ENCODE data around the gene LIPJ. TPM values are rescaled to one million over a fixed set of nuclear protein-coding genes. Genes with fewer than 3 reads are reported as not detected.
A peak's percentile ranks its signal among the peaks of the same experiment; 100 is the strongest.

The LIPJ gene
- polyA plus RNA-seq, 2 of the 4 experiments (the other 2 are of a cell fraction) = not detected

DNA sequence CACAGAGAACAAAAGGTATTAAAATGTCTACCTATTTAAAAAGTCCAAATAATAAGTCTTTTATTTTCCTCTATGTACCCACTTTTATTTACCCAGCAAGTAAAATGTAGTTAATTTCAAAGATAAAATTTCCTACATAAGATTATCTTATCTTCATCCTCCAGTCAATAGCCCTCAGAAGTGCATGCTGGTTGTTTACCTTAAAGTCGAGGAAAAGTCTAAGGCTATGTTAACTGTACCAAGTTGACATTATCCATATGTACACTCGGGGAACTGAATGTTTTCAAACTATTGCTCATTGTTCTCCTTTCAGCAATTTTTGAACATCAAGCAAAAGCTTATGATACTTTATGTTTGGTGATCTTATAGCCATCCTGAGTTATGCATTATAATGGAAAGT, 53.6 kb downstream of the LIPJ start (continued):
- TF ChIP-seq, protein P1, sequence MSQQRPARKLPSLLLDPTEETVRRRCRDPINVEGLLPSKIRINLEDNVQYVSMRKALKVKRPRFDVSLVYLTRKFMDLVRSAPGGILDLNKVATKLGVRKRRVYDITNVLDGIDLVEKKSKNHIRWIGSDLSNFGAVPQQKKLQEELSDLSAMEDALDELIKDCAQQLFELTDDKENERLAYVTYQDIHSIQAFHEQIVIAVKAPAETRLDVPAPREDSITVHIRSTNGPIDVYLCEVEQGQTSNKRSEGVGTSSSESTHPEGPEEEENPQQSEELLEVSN (IDR thresholded peaks at IDR 0.05; ENCODE audit: borderline replicate concordance, low read depth) = no peak
- TF ChIP-seq FOSL2 (IDR thresholded peaks at IDR 0.05) (no peak), FOSL2 (CRISPR knock-in tag; IDR thresholded peaks at IDR 0.05) (no peak), MYC (IDR thresholded peaks at IDR 0.05; ENCODE audit: borderline replicate concordance, low read length) (no peak)

DNA sequence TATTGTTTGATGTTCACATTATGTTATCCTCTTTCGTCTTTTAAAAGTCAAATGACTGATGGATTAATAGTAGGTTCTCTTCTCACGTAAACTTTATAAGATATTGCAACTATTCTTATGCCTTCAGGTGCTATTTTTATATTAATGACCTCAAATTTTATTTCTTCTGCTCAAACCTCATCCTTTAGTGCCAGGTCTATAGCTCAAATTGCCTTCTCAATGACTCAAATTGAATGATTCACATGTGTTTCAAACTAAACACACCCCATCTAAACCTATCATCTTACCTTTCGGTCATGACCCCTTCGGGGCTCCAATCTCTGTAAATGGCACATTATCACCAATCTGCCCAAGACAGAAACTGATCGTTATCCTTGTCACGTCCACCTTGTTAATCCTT, 55.6 kb downstream of the LIPJ start:
- no peak for DNase-seq (ENCODE audit: low read depth in 1 of 2, low spot score in 1 of 2)
- peaks cover 13% of the 10 kb centered on the region; the same call in 2 of the 3 replicates for H3K9me3 ChIP-seq
- WGBS (ENCODE audit: missing lambda C conversion rate) = 89% methylated on average over 6 of the region's 6 CpGs
- ChIA-PET POLR2A (no interaction called here), CTCF (no interaction called here)
- H3K4me3 ChIP-seq = no peak overlapping the region
- H3K4me1 ChIP-seq = peaks cover 13% of the 10 kb centered on the region
- no peak for FAIRE-seq
- ATAC-seq = no peak
- no peak overlapping the region for H3K4me2 ChIP-seq
- TF ChIP-seq, protein P2, sequence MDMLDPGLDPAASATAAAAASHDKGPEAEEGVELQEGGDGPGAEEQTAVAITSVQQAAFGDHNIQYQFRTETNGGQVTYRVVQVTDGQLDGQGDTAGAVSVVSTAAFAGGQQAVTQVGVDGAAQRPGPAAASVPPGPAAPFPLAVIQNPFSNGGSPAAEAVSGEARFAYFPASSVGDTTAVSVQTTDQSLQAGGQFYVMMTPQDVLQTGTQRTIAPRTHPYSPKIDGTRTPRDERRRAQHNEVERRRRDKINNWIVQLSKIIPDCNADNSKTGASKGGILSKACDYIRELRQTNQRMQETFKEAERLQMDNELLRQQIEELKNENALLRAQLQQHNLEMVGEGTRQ (IDR thresholded peaks at IDR 0.05) = no peak
- TF ChIP-seq ESRRA (IDR thresholded peaks at IDR 0.05; ENCODE audit: borderline replicate concordance, low read length) (no peak), SMC3 (IDR thresholded peaks at IDR 0.05) (no peak), MYC (IDR thresholded peaks at IDR 0.05; ENCODE audit: borderline replicate concordance, low read length) (no peak), HOXB13 (CRISPR knock-in tag; IDR thresholded peaks at IDR 0.05; ENCODE audit: low read depth) (no peak), RNF2 (IDR thresholded peaks at IDR 0.05; ENCODE audit: borderline replicate concordance, low read depth) (no peak), EP300 (IDR thresholded peaks at IDR 0.05) (no peak), POLR2A (IDR thresholded peaks at IDR 0.05; ENCODE audit: low read length) (no peak), CHD2 (IDR thresholded peaks at IDR 0.05; ENCODE audit: low read length, partially characterized antibody) (no peak), FOSL2 (IDR thresholded peaks at IDR 0.05) (no peak), FOSL2 (CRISPR knock-in tag; IDR thresholded peaks at IDR 0.05) (no peak)
- TF ChIP-seq, protein P1 (IDR thresholded peaks at IDR 0.05; ENCODE audit: borderline replicate concordance, low read depth) = no peak
- TF ChIP-seq, protein P3, sequence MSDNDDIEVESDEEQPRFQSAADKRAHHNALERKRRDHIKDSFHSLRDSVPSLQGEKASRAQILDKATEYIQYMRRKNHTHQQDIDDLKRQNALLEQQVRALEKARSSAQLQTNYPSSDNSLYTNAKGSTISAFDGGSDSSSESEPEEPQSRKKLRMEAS (IDR thresholded peaks at IDR 0.05) = no peak
- H3K27ac ChIP-seq = peak overlapping the region in 1 of 2 experiments; percentile 46; a peak in 2 of 6 replicates

DNA sequence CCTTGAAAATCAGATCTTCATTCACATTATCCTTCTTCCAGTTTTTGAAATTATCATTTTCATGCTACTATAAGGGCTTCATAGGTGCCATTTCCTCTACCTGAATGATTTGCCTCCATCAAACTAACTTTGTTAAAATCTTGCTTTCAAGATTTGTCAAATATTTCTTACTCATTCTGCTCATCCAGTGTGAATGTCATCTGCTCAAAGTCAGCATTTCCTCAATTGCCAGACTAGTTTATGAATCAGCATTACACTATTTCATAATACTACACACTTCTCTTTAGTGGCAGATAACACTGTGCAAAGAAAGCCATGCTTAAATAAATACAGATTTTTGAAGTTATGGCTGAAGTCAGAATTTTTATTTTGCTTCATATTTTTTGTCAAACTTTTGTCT, 56.4 kb downstream of the LIPJ start:
- peak in 1 of 2 experiments; percentile 61; a peak in 2 of 6 replicates for ATAC-seq
- FAIRE-seq = peak; percentile 36
- Histone ChIP-seq H3K4me1 (peaks cover 13% of the 10 kb centered on the region), H3K27ac (peak overlapping the region; percentile 11 to 46; a peak in 2 of 6 replicates), H3K4me2 (peak overlapping the region; percentile 6), H3K4me3 (no peak overlapping the region), H3K9me3 (peaks cover 8% of the 10 kb centered on the region; the same call in 2 of the 3 replicates)
- ChIA-PET POLR2A (no interaction called here), CTCF (no interaction called here)
- DNase-seq (ENCODE audit: low read depth in 1 of 2, low spot score in 1 of 2) = peak in 1 of 2 experiments; percentile 11
- no peak for TF ChIP-seq RCOR1 (IDR thresholded peaks at IDR 0.05; ENCODE audit: low read depth, low read length)
- TF ChIP-seq GATA3 (IDR thresholded peaks at IDR 0.05; ENCODE audit: borderline replicate concordance) = no peak
- TF ChIP-seq, protein P1 (IDR thresholded peaks at IDR 0.05; ENCODE audit: borderline replicate concordance, low read depth) = no peak
- peak; percentile 30; the same call in 1 of the 2 replicates for TF ChIP-seq FOSL2 (IDR thresholded peaks at IDR 0.05)
- no peak for TF ChIP-seq FOSL2 (CRISPR knock-in tag; IDR thresholded peaks at IDR 0.05)
- TF ChIP-seq NPAS2 (CRISPR knock-in tag; IDR thresholded peaks at IDR 0.05; ENCODE audit: borderline replicate concordance) = no peak
- TF ChIP-seq, protein P4, sequence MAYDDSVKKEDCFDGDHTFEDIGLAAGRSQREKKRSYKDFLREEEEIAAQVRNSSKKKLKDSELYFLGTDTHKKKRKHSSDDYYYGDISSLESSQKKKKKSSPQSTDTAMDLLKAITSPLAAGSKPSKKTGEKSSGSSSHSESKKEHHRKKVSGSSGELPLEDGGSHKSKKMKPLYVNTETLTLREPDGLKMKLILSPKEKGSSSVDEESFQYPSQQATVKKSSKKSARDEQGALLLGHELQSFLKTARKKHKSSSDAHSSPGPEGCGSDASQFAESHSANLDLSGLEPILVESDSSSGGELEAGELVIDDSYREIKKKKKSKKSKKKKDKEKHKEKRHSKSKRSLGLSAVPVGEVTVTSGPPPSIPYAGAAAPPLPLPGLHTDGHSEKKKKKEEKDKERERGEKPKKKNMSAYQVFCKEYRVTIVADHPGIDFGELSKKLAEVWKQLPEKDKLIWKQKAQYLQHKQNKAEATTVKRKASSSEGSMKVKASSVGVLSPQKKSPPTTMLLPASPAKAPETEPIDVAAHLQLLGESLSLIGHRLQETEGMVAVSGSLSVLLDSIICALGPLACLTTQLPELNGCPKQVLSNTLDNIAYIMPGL (CRISPR knock-in tag; IDR thresholded peaks at IDR 0.05; ENCODE audit: borderline replicate concordance) = no peak
- TF ChIP-seq, protein P5, sequence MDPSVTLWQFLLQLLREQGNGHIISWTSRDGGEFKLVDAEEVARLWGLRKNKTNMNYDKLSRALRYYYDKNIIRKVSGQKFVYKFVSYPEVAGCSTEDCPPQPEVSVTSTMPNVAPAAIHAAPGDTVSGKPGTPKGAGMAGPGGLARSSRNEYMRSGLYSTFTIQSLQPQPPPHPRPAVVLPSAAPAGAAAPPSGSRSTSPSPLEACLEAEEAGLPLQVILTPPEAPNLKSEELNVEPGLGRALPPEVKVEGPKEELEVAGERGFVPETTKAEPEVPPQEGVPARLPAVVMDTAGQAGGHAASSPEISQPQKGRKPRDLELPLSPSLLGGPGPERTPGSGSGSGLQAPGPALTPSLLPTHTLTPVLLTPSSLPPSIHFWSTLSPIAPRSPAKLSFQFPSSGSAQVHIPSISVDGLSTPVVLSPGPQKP (IDR thresholded peaks at IDR 0.05; ENCODE audit: low read depth, low read length) = no peak
- TF ChIP-seq ESRRA (IDR thresholded peaks at IDR 0.05; ENCODE audit: borderline replicate concordance, low read length) = no peak
- no peak for TF ChIP-seq KDM1A (IDR thresholded peaks at IDR 0.05; ENCODE audit: low read depth)
- peak; percentile 18 for TF ChIP-seq MAFK (IDR thresholded peaks at IDR 0.05; ENCODE audit: partially characterized antibody)
- no peak for TF ChIP-seq EHMT2 (IDR thresholded peaks at IDR 0.05; ENCODE audit: low read depth)
- TF ChIP-seq JUNB (IDR thresholded peaks at IDR 0.05) = peak; percentile 55; the same call in 1 of the 2 replicates
- no peak for TF ChIP-seq RNF2 (IDR thresholded peaks at IDR 0.05; ENCODE audit: borderline replicate concordance, low read depth)
- TF ChIP-seq JUN (IDR thresholded peaks at IDR 0.05) = no peak
- TF ChIP-seq TFCP2L1 (CRISPR knock-in tag; IDR thresholded peaks at IDR 0.05) = no peak
- no peak for TF ChIP-seq NFE2L2 (conservative IDR thresholded peaks at IDR 0.05; ENCODE audit: low read length)
- TF ChIP-seq, protein P3 (IDR thresholded peaks at IDR 0.05) = no peak
- TF ChIP-seq, protein P2 (IDR thresholded peaks at IDR 0.05) = no peak
- TF ChIP-seq, protein P6, sequence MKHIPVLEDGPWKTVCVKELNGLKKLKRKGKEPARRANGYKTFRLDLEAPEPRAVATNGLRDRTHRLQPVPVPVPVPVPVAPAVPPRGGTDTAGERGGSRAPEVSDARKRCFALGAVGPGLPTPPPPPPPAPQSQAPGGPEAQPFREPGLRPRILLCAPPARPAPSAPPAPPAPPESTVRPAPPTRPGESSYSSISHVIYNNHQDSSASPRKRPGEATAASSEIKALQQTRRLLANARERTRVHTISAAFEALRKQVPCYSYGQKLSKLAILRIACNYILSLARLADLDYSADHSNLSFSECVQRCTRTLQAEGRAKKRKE (CRISPR knock-in tag; IDR thresholded peaks at IDR 0.05; ENCODE audit: low read depth) = no peak
